Ectodermal cell (in vitro differentiated cells): ENCODE data around the gene IGFL3.
A peak's percentile ranks its signal among the peaks of the same experiment; 100 is the strongest.
"Not testable (repeated sequence)": the region's sequence is repeated elsewhere in the genome, so short reads cannot be mapped to it uniquely, and the experiment has no call there.

Experiments used
- H3K27ac ChIP-seq: 2 replicates; pipeline ENCODE4 v1.7.0; 2013; ENCODE audit warnings: mild to moderate bottlenecking, low read depth, low read length; ENCODE audit not compliant: insufficient read depth, poor library complexity, severe bottlenecking
- H3K27me3 ChIP-seq: 2 replicates; pipeline ENCODE4 v1.7.0; 2013; ENCODE audit warnings: mild to moderate bottlenecking, low read length; ENCODE audit not compliant: insufficient read depth, control insufficient read depth, poor library complexity, severe bottlenecking
- H3K36me3 ChIP-seq: one replicate; pipeline ENCODE4 v1.7.0; 2013; ENCODE audit warnings: low read length; ENCODE audit not compliant: control insufficient read depth, insufficient read depth
- H3K4me1 ChIP-seq: one replicate; pipeline ENCODE4 v1.7.0; 2013; ENCODE audit warnings: low read length; ENCODE audit not compliant: control insufficient read depth, insufficient read depth
- H3K4me3 ChIP-seq: 2 replicates; pipeline ENCODE4 v1.7.0; 2013; ENCODE audit warnings: low read depth, low read length, control low read depth; ENCODE audit not compliant: insufficient read depth
- H3K9me3 ChIP-seq: 2 replicates; pipeline ENCODE4 v1.7.0; 2013; ENCODE audit warnings: mild to moderate bottlenecking, low read length, moderate library complexity; ENCODE audit not compliant: control insufficient read depth
- WGBS, 2 experiments: methylation state at CpG; one replicate each; pipeline ENCODE4 v1.1.7; 2013; ENCODE audit warnings: missing lambda C conversion rate in 2 of 2; 5-methylcytosine and 5-hydroxymethylcytosine counted together

IGFL3 gene

DNA sequence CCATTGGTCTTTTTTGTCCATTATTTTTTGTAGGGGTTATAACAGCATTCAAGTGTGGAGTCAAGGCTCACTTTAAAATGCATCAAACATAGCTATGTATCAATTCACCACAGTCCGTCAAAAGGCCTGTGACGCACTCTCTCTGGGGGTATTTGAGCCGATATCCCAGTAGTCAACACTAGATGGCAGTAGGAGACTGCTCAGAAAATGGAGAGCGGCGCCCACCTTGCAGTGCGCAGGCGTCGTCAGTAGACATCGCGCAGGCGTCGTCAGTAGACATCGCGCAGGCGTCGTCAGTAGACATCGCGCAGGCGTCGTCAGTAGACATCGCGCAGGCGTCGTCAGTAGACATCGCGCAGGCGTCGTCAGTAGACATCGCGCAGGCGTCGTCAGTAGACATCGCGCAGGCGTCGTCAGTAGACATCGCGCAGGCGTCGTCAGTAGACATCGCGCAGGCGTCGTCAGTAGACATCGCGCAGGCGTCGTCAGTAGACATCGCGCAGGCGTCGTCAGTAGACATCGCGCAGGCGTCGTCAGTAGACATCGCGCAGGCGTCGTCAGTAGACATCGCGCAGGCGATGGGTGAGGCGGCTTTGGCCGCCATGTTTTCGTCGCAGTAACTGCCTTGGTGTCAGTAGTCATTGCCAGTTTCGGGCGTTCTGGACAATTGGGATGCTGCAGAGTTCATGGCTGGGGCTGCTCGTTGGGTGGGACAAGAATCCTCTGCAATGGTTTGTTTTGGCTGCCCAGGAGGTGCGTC is 45.7 kb downstream of the IGFL3 start:
- not testable (repeated sequence) for H3K27ac ChIP-seq, H3K4me1 ChIP-seq, H3K4me3 ChIP-seq, H3K9me3 ChIP-seq, H3K36me3 ChIP-seq
- peaks cover 41% of the 10 kb centered on the region for H3K27me3 ChIP-seq
- 78 to 81% methylated on average over 35 to 36 of the region's 71 CpGs for WGBS, 2 experiments

DNA sequence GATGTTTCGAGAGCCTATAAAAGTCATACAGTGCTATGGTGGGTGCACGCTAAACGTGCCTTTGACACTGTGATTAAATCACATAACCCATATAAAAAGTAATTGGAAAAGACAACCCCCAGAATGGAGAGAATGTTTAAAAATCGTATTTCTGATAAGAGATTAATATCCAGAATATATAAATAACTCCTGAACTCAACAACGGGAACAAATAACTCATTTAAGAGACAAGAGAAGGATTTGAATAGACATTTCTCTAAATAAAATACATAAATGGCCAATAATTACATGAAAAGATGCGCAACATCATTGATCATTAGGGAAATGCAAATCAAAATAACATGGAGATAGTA is 46.7 kb downstream of the IGFL3 start:
- Histone ChIP-seq H3K9me3 (no peaks in the 10 kb centered on the region), H3K27ac (no peak overlapping the region), H3K4me1 (no peaks in the 10 kb centered on the region), H3K4me3 (peak overlapping the region; percentile 46), H3K36me3 (no peaks in the 10 kb centered on the region), H3K27me3 (peaks cover 49% of the 10 kb centered on the region)
- WGBS, 2 experiments: 37 to 38% methylated on average over 2 to 5 of the region's 6 CpGs

DNA sequence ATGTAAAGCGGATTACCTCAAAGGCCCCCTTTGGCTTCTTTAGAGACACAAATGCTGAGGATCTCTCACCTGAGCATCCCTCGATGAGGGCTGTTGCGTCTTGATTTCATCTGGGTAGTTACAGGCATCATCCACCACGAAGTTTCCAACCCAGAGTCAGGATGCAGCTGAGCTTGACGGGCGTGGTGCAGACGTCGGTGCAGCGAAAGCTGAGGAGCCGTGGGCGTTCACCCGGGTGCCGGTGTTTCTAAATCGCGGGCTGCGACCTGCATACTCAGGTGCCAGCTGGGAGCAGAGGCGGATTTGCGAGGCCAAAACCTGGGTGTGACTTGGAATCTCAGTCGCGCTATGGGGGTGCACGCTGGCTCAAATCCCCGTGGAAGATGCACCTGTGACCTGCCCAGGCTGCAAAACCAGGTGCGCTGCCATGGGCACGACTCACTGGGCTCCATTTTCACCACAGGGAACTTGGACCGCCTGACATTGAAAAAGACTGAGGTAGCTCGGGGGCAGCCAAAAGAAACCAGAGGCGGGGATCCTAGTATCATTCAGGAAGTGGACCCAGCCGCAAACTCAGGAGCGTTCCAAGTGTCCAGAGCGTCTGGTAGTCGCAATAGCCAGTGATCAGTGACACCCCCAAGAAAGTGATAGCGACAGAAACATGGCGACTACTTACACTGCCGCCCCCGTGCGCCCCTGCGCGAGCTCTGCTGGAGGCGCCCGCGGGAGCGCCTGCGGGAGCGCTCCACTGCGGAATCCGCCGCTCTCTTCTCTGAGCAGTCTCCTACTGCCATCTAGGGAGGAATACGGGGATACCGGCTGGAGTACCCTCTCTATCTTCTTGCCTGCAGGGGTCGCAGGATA is 47.3 kb downstream of the IGFL3 start:
- no peak overlapping the region for H3K27ac ChIP-seq
- 2 to 3% methylated on average over 50 of the region's 50 CpGs for WGBS, 2 experiments
- H3K4me1 ChIP-seq: no peaks in the 10 kb centered on the region
- H3K36me3 ChIP-seq: no peaks in the 10 kb centered on the region
- no peaks in the 10 kb centered on the region for H3K9me3 ChIP-seq
- peaks cover 54% of the 10 kb centered on the region for H3K27me3 ChIP-seq
- H3K4me3 ChIP-seq: peak overlapping the region; percentile 46

DNA sequence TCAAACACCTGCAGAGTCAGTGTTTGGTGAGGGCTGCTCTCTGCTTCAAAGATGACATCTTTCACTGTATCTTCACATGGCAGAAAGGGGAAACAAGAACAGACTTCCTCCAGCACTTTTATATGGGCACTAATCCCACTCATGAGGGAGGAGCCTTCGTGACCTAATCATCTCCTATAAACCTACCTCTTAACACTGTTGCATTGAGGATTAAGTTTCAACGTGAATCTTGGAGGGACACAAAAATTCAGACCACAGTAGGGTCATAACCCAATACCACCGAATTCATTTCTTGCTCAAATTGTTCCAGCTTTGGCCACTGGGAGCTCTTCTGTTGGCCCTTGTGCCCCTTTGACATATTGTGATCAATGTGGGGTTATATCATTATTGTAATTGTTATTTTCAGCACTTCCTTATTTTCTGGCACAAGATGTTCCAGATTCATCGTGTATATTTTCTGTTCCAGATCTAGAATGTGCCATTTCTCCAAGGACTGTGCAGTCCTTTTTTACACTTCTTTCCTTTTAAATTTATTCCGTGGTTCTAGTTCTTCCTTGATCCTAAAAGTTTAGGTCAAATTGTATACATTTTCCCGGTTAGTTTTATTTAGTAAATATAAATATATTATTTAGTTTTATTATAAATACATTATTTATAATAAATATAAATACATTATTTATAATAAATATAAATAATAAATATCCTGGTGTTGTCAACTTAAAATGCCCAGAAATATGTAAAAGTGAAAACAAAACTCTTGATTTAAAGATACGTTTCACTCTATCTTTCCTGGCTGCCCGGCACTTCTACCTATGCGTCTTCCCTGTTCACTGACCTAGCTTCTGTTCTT is 48.2 kb downstream of the IGFL3 start:
- Histone ChIP-seq H3K4me3 (peak overlapping the region; percentile 46), H3K9me3 (no peaks in the 10 kb centered on the region), H3K27me3 (peaks cover 54% of the 10 kb centered on the region), H3K36me3 (no peaks in the 10 kb centered on the region), H3K27ac (no peak overlapping the region), H3K4me1 (no peaks in the 10 kb centered on the region)
- 54 to 58% methylated on average over 8 of the region's 9 CpGs for WGBS, 2 experiments

GRCh38 chr19:46073268-46073922 is 51.1 kb downstream of the IGFL3 start:
- H3K27me3 ChIP-seq: peaks cover 56% of the 10 kb centered on the region
- 87 to 92% methylated on average over 3 of the region's 3 CpGs for WGBS, 2 experiments

More at GRCh38 chr19:46073268-46073922, 51.1 kb downstream of the IGFL3 start:
- H3K4me1 ChIP-seq: no peaks in the 10 kb centered on the region
- H3K27ac ChIP-seq: no peak overlapping the region
- H3K9me3 ChIP-seq: no peaks in the 10 kb centered on the region
- no peaks in the 10 kb centered on the region for H3K36me3 ChIP-seq
- H3K4me3 ChIP-seq: no peak overlapping the region
